NCI-H524 (cell line): ENCODE data around the gene DDX52.
A peak's percentile ranks its signal among the peaks of the same experiment; 100 is the strongest.
"Not testable (repeated sequence)": the region's sequence is repeated elsewhere in the genome, so short reads cannot be mapped to it uniquely, and the experiment has no call there.

Source experiments
- DNase-seq, 2 experiments: peaks; one replicate each; lab custom pipeline; 2025; lab: John Stamatoyannopoulos, UW

DDX52 gene

DNA sequence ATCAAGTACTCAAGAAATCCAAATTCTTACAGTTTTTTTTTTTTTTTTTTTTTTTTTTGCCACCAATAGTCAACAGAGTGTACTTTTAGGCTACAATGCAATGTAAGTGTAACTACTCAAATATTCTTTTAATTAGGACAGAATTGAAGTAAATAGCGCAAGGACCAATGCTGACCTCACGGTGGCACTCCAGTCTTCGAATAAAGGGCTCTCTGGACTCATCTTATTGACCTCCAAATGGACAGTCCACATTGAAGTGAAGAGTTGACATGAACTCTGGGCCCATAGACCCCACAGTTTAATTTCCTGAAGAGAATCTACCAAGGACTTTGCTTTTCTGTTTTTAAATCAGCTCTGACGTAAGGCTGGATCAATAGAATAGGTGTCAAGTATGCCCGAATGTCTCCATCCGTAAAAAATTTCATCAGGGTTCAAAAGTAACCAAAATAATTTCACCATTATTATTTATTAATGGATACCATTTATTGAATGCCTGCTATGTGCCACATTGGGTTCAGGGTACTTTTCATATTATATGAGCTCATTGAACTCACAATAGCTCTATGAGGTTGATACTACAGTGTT lies 7.3 kb upstream of the DDX52 start:
- peak in 1 of 2 experiments; percentile 22 for DNase-seq

DNA sequence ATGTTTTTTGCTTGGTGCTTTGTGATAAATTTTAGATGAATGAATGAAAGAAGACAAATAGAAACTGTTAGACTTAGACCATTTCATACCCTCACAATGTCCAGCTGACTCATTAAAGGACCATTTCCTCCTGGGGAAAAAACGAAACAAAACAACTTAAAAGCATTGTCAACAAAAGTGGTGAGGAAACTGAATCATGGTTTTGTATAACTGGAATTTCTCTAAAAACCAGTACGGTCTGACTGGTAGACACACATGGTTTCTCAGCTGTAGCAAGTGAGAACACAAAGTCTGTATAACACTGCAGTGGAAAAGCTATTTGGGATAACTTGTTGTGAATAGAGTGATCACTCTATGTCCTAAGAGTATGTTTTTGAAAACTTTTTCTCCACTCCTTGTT lies 5.3 kb upstream of the DDX52 start:
- DNase-seq = no peak

DNA sequence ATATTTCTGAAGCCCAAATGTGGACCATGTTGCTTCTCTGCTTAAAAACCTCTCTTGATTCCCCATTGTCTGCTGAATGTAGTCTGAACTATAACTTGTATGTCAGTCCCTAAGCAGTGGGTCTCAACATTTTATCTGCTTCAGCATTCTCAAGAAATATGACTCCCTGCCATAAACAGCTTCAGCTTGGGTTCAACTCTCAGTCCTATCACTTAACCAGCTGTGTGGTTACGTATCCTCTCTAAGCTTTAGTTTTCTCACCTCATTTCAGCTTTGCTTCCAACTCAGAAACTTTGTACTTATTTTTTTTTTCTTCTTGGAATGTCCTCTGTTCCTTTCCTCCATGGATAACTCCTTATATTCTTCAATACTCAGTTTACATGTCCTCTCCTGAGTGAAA lies 4.6 kb upstream of the DDX52 start:
- DNase-seq = no peak

DNA sequence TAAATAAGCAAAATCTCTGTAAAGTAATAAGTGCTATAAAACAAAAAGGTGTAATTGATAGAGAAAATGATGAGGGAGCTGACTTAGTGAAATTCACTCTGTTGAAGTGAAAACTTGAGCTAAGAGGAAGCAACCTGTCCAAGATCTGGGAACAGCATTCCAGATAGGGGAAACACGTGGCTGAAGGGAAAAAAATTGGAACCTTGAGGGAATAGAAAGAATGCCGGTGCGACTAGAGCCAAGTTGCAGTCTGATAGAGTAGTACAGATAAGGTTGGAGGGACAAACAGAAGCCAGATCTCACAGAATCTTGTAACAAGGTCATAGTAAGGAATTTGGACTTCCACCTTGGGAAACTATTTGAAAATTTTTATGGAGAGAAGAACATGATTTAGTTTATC lies 623 bp upstream of the DDX52 start:
- DNase-seq = no peak

DNA sequence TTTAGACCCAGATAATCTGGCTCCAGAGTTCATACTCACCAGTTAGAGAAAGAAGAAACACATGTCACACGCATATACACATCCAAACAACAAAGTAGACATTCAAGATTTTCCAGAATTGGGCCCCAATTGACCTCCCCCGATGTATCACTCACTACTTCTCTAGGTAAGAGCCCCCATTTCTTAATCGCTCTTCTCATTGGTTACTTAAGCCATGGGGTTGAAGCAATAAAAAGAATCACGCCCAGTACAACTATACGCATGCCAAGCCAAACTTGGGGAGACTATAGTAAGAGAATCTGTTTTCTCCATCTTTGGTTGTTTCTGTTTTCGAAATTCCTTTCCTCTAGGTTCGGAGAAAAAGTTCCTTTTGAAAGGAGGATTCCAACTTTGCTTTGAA lies 565 bp downstream of the DDX52 start:
- DNase-seq = peak in 1 of 2 experiments; percentile 25

DNA sequence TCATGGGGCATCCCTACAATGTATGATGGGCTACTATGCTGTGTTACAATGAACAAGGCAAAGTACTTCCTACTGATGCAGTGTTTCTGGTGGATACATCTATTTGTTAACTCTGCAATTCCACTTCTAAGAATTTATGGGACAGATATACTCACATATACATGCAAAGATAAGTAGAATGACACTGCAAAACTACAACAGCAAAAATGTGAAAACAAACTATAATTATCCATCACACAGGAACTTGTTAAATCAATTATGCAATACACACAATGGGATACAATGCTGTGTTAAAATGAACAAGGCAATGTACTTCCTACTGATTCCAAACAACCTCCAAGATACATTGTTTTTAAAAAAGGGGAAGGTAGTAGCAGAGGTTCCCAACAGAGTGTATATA lies 3.2 kb downstream of the DDX52 start:
- no peak for DNase-seq

DNA sequence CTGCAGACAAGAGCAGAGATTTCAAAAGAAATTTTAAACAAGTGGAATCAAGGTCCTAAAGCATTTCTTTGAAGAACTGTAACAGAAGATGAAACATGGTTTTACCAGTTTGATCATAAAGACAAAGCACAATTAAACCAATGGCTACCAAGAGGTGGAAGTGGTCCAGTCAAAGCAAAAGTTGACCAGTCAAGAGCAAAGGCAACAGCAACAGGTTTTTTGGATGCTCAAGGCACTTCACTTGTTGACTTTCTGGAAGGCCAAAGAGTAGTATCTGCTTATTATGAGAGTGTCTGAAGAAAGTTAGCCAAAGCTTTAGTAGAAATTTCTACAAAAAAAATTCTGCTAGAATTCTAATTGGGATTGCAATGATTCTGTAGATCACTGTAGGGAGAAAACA lies 5.3 kb downstream of the DDX52 start:
- no peak for DNase-seq

DNA sequence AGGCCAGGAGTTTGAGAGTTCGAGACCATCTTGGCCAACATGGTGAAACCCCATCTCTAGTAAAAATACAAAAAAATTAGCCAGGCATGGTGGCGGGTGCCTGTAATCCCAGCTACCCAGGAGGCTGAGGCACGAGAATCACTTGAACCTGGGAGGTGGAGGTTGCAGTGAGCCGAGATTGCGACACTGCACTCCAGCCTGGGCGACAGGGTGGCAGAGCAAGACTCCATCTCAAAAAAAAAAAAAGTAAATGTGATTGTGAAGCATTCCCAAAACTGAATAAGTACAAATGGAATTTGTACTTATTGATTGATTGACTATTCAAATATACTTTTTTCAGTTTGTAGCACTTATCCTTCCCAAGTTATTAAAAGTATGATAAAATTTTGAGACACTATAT lies 26.8 kb downstream of the DDX52 start:
- not testable (repeated sequence) for DNase-seq

DNA sequence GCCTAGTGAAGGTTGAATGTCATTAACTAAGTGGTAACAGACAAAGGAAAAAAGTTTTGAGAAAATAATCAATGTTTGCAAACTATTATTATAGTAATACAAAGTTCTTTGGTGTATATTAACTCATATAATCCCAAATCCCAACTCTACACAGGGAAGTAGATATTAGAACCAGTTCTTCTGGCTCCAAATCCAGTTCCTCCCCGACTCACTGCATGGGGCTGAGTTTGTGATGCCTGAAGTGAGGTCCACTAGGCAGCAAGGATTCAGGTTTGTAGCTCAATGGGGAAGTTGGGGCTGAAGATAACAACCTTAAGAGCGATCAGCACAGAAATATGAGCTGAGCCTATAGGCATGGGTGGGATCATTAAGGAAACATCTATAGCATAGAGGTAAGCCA lies 28.4 kb downstream of the DDX52 start:
- no peak for DNase-seq

DNA sequence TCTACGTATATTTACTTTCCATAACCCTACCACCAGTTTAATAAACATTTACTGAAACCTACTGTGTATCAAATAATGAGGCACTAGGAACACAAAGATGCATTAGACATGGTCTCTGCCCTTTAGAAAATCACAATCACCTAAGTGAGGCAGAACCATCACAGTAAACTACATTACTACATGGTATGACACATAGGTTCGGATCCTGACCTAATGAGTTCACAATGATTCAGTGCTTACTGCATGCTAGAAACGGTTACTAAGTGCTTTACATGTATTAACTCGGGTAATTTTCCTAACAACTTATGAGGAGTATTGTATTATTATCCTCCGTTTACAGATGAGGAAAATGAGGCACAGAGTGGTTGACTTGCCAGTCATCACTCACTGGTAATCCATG lies 28.9 kb downstream of the DDX52 start:
- no peak for DNase-seq

DNA sequence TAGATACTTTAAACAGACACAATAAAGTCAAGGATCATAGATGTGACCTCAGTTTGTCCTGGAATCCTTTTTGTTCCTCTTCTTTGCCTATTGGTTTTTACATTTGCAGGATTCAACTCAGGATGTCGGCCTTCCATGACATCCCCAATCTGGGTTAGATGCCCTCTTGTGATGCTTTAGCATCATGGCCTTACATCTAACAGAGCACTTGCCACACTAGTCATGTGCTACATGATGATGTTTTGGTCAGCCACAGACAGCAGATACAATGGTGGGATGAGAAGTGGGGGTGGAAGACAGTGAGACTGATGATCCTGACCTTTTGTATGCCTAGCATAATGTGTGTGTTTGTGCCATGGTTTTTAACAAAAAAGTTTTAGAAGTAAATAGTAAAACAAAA lies 32.3 kb downstream of the DDX52 start:
- no peak for DNase-seq

DNA sequence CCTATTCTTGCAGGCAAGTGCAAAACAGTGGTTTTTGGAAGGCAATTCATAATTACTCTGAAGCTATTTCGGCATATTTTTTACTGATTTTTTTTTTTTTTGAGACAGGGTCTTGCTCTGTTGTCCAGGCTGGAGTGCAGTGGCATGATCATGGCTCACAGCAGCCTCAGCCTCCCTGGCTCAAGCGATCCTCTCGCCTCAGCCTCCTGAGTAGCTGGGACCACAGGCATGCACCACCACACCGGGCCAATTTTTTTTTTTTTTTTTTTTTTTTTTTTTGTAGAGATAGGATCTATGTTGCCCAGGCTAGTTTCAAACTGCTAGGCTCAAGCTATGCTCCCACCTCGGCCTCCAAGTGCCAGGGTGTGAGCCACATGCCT lies 33.2 kb downstream of the DDX52 start:
- DNase-seq = not testable (repeated sequence)

DNA sequence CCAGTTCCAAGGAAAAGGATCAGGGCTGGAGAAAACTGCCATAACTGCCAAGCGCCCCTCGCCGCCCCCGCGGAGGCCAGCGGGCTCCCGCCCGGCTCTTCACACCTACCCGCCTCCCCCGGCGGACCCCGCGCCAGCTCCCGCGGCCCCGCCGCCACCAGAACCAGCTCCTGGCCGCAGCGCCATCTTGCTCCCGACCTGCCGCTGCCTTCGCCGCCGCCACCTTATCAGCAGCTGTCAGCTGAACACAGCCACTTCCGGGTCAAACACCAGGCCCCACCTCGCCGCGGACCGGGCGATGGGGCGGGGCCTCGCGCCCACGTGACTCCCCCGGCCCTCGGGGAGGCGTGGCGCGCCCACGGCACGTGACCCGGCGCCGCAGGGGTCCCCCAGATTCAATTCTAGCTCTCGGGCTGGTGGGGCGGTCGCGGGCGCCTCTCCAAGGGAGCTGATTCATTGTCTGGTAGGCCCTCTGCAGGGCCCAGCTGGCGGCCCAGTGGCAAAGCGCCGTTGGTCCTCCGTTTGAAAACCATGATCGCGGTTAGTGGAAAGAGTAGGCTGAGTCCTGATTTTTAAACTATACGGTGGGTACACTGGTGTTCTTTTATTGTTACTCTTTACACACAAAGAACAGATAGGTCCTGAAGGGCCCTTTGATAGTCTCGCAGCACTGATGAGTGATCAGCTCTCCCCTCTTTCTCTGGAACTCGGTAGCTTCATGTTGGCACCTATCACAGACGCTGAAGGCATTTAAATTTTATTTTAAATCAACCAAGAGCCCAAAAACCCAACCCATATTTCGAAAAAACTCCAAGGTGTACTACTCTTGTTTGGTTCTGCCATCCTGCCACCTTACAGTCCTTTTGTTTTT lies 33.8 kb downstream of the DDX52 start, which contains the start of gene SYNRG:
Gene SYNRG, minus strand, starts transcription at position 249 of the 871 bp plus-strand sequence. Its CDS starts 63 bp downstream, at position 186.
- peak; percentile 97 to 98 for DNase-seq

DNA sequence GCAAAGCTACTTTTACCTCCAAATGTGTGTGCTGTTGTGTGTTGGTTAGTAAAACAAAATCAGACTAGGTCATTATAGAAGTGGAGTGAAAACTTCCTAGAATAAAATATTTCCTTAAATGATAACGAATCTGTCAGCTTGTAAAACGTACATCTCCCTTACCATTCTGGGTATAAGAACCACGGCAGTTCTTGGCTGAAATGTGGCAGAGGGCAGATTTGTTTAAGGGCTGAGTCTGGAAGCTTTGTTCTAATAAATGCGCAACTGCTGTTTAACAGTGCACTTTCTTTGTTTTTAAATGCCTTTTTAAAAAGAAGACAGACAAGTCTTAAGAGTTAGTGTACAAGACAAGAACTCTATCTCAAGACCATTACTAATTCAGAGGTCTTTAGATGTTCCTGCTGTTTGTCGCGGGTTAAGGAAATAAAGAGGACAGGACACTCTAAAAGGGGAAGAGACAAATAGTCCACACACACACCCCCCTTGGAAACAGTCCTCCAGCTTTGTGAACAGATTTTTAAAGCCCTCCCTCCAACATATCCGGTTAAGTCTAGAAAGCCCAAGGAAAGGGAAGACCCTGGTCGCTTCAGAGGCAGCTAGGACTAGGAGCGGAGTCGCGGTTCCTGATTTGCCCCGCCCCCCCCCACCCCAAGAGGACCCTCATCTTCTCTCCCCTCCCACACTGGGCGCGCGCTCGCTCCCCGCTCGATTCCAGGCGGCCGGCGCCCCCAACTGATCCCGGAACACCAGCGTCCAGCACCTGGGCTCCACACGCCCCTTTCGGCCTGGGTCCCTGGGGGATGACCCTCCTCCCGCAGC lies 34.7 kb downstream of the DDX52 start:
- DNase-seq = peak; percentile 56 to 73

DNA sequence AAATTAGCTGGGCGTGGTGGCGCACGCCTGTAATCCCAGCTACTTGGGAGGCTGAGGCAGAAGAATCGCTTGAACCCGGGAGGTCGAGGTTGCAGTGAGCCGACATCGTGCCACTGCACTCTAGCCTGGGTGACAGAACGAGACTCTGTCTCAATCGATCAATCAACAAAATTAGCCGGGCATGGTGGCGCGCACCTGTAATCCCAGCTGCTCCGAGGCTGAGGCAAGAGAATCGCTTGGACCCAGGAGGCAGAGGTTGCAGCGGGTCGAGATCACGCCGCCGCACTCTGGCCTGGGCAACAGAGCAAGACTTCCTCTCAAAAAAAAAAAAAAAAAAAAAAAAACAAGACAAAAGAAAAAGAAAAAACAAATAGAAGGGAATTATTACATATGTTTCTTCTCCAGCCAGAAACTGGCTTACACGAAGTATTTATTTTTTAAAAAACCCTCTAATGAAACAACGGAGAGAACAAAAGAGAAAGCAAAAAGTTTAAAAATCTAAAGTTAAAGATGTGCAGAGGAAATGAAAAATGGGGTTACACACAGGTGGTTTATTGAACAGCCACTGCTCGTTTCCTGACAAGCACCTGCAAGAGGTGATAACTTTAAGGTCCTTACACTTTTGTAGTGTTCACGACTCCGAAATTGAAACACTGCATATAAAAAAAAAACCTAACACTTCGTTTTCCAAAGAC lies 35.5 kb downstream of the DDX52 start:
- DNase-seq = no peak

DNA sequence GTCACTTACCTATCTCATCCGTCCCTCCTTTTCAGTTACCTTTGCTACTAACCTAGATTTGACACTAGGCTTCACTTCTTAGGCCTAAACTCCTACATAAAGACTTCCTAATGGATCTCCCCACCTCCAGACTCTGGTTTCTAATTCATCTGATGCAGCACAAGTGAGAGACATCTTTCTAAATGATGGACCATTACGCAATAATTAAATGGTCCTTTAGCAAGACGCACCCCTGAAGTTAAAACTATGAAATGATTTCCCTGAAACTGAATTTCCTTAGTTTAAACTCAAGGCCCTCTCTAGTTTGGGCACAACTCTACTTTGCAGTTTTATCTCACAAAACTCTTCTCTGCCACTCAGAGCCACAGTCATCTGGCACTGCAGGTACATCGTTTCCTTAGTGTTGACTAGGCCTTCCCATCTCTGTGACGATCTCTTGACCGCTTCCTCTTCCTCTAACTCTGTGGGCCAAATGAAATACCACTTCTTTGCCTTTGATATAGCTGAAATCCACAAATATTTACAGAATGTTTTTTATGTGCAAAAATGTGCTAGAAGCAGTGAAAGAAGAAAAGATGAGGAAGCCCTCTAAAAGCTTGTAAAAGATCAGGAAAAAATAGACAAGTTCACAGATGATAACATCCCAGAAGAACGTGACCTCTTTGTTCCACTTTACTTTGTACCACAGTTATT lies 37.3 kb downstream of the DDX52 start:
- DNase-seq = no peak

DNA sequence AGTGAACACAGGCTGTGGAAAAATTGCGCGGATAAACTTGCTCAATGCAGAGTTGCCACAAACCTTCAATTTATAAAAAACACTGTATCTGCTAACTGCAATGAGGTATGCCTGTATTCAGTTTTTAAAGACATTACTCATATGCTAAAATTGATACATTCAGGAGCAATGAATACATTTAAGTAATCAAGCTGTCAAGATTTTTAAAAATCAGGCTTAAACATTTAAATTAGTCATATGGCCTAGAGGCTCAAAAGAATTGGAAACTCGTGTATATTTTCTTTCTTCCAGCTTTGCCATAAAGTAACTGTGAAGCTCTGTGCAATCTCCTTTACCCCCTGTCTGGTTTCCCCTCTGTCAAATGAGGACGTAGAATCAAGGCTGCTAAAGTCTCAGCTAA lies 38.2 kb downstream of the DDX52 start:
- no peak for DNase-seq

DNA sequence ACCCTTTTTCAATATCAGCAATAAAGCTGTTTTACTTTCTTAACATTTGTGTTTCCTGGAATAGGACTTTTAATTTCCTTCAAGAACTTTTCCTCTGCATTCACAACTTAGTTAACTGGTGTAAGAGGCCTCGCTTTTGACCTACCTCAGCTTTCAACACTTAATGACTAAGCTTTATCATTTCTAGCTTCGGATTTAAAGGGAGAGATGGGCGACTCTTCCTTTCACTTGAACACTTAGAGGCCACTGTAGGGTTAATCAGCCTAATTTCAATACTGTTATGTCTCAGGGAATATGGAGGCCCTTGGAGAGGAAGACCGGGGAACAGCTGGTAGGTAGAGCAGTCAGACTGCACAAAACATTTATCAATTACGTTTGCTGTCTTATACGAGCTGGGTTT lies 38.7 kb downstream of the DDX52 start:
- no peak for DNase-seq

DNA sequence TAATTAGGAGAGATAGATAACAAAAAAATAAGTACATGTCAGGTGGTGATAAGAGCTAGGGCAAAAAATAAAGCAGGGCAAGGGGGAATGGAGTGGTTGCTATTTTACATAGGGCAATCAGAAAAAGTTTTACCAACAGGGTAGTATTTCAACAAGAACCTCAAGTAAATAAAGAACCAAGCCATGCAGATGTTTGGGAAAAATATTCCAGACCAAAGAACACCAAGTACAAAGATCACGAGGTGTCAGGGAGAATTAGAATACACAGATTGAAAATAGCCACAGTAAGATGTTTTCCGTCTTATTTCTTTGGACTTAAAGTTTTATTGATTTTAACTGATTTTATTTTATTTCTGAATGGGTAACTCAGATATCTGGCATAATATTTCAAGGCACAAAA lies 45.1 kb downstream of the DDX52 start:
- DNase-seq = no peak

DNA sequence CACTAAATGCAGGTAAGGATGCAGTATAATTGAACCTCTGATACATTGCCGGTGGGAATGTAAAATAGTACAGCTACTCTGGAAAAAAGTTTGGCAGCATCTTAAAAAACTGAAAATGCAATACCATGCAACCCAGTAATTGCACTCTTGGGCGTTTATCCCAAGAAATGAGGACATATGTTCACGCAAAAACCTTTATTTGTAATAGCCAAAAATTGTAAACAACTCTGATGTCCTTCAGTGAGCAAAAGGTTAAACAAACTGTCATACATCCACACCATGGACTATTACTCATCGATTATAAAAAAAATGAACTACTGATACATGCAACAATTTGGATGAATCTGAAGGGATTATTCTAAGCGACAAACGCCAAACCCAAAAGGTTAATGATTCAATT lies 51.0 kb downstream of the DDX52 start:
- no peak for DNase-seq

DNA sequence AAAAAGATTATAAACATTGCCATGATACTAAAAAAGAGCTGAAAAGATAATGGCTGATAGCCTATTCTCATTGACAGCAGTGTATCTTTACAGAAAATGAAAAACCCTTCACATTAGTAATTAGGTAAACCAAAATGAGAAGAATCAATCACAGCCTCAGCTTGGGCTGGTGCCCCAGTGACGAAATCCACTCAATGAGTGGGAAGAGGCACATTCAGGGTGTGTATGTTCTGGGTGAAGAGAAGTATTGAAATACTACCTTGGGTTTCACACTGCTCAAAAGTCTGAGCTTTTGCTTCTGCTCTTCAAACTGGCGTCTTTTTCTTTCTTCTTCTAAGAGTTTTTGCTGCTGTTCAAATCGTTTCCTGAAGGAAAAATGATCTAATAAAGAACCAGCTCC lies 58.2 kb downstream of the DDX52 start:
- no peak for DNase-seq

DNA sequence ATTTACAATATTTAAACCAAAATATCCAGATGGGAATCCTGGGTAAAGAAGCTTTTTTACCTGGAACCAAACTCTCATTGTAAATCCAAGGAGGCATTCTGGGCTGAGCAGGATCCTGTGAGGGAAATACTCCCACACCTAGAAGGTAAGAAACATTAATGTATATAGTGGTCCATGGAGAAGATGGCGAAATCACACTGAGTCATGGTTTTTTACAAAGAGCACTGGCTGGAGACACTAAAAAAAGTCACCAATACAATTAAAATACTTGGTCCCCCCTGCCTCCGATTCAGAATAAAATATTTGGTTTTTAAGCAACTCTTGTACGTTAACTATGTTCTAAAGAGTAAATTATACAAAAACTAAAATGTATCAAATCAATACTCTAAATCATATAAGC lies 67.0 kb downstream of the DDX52 start:
- DNase-seq = no peak
